HCT116 (cell line): ENCODE data around the gene MAP3K5. TPM values are rescaled to one million over a fixed set of nuclear protein-coding genes. Genes with fewer than 3 reads are reported as not detected.

ENCODE experiments used
- ATAC-seq: fragments of 200-7000 bp; cut with Tn5 transposase; 2 replicates; pipeline ENCODE4 v1.9.1; 2020; ENCODE audit warnings: mild to moderate bottlenecking, moderate library complexity
- BruUV-seq: library from RNA; stranded (reverse); fragments of 400-500 nt; replicated peaks from 2 replicates; lab custom pipeline; 2021; lab: Mats Ljungman, UMichigan
- CTCF ChIA-PET: fragments of 300-600 bp; sonication (Branson Sonifier 250); formaldehyde crosslinking; loops from one replicate; lab custom pipeline; 2021; ENCODE audit warnings: antibody characterized with exemption; lab: Charles Lee
- POLR2A ChIA-PET: fragments of 300-600, 350-600 bp; sonication (Branson Sonifier 250); formaldehyde crosslinking; loops from one replicate; lab custom pipeline; 2021; ENCODE audit warnings: antibody characterized with exemption; lab: Charles Lee
- RAD21 ChIA-PET, 2 experiments: fragments of 300-600 bp; sonication (Branson Sonifier 250); formaldehyde crosslinking; loops; one replicate each; lab custom pipeline; 2023; ENCODE audit warnings: low total read pairs in 2 of 2; ENCODE audit not compliant: uncharacterized antibody in 2 of 2, unreplicated experiment in 2 of 2, low non-redundant PET in 1 of 2; lab: Charles Lee
- DNase-seq: peaks from one replicate; pipeline ENCODE4 v3.0.0-alpha.2; 2010; ENCODE audit warnings: low read depth, low spot score
- H2AFZ ChIP-seq: fragments of 200-600 bp; shearing (Covaris generic), sonication (generic); 2 replicates; pipeline ENCODE4 v1.6.1; 2017; ENCODE audit warnings: low read depth, mixed run types, mixed read lengths, antibody characterized with exemption, low read length; ENCODE audit not compliant: poor library complexity, severe bottlenecking
- H3K27ac ChIP-seq: 2 replicates; pipeline ENCODE4 v1.5.1; 2012; ENCODE audit warnings: low read depth, low read length
- H3K27me3 ChIP-seq: fragments of 200-600 bp; sonication (generic); 2 replicates; pipeline ENCODE4 v1.6.1; 2016; ENCODE audit warnings: mixed run types, low read length, mixed read lengths; ENCODE audit not compliant: insufficient read depth
- H3K36me3 ChIP-seq, 2 experiments: fragments of 200-500 bp in 1 of 2; fragments of 200-600 bp in 1 of 2; sonication (Bioruptor generic) in 1 of 2; sonication (generic) in 1 of 2; 2 replicates each; pipeline versions ENCODE4 v1.5.1 to v1.6.1; 2014 to 2016; ENCODE audit warnings: low read length in 2 of 2, inconsistent platforms in 1 of 2, mixed read lengths in 1 of 2, mixed run types in 1 of 2; ENCODE audit not compliant: insufficient read depth in 2 of 2, control insufficient read depth in 1 of 2
- H3K4me1 ChIP-seq, 2 experiments: fragments of 200-600 bp in 1 of 2; sonication (generic) in 1 of 2; 2 replicates each; pipeline versions ENCODE4 v1.5.1 to v1.6.1; 2012 to 2017; ENCODE audit warnings: low read length in 2 of 2, inconsistent platforms in 1 of 2, mild to moderate bottlenecking in 1 of 2, mixed read lengths in 1 of 2, mixed run types in 1 of 2, moderate library complexity in 1 of 2; ENCODE audit not compliant: insufficient read depth in 2 of 2, control insufficient read depth in 1 of 2
- H3K4me2 ChIP-seq: fragments of 200-600 bp; sonication (generic); 2 replicates; pipeline ENCODE4 v1.6.1; 2017; ENCODE audit warnings: mixed run types, low read length, mixed read lengths
- H3K4me3 ChIP-seq, 2 experiments: fragments of 200-600 bp in 1 of 2; sonication (generic) in 1 of 2; replicated peaks in 1 of 2; 2 replicates each; pipeline ENCODE4 v1.5.1; 2011 to 2016; ENCODE audit warnings: low read length in 2 of 2, control low read depth in 1 of 2, low read depth in 1 of 2, mild to moderate bottlenecking in 1 of 2, mixed read lengths in 1 of 2, mixed run types in 1 of 2
- H3K79me2 ChIP-seq: fragments of 200-600 bp; sonication (generic); 2 replicates; pipeline ENCODE4 v1.6.1; 2017; ENCODE audit warnings: mild to moderate bottlenecking, mixed run types, low read length, moderate library complexity, mixed read lengths; ENCODE audit not compliant: insufficient read depth
- H3K9ac ChIP-seq: fragments of 200-600 bp; sonication (generic); 2 replicates; pipeline ENCODE4 v1.6.1; 2016; ENCODE audit warnings: low read length, mixed read lengths
- H3K9me2 ChIP-seq: fragments of 200-600 bp; sonication (generic), shearing (Covaris generic); 2 replicates; pipeline ENCODE4 v1.6.1; 2017; ENCODE audit warnings: mixed run types, mild to moderate bottlenecking, moderate library complexity; ENCODE audit not compliant: insufficient read depth
- H3K9me3 ChIP-seq, 2 experiments: fragments of 200-500 bp in 1 of 2; fragments of 200-600 bp in 1 of 2; sonication (Bioruptor generic) in 1 of 2; sonication (generic) in 1 of 2; 2 replicates each; pipeline ENCODE4 v1.6.1; 2014 to 2017; ENCODE audit warnings: low read length in 2 of 2, mixed read lengths in 2 of 2, inconsistent platforms in 1 of 2, low read depth in 1 of 2, mild to moderate bottlenecking in 1 of 2, mixed run types in 1 of 2, moderate library complexity in 1 of 2; ENCODE audit not compliant: control insufficient read depth in 1 of 2, insufficient read depth in 1 of 2
- H4K20me1 ChIP-seq: fragments of 200-600 bp; sonication (generic), shearing (Covaris generic); 2 replicates; pipeline ENCODE4 v1.6.1; 2017; ENCODE audit warnings: mixed run types, mild to moderate bottlenecking, moderate library complexity; ENCODE audit not compliant: insufficient read depth
- ATF3 ChIP-seq: IDR thresholded peaks from 2 replicates; pipeline ENCODE4 v1.6.1; 2012
- CEBPB ChIP-seq: IDR thresholded peaks from 2 replicates; pipeline ENCODE4 v1.6.1; 2012; ENCODE audit warnings: low read depth
- EGR1 ChIP-seq: IDR thresholded peaks from 2 replicates; pipeline ENCODE4 v1.6.1; 2012; ENCODE audit warnings: low read depth
- ELF1 ChIP-seq: IDR thresholded peaks from 2 replicates; pipeline ENCODE4 v1.6.1; 2012; ENCODE audit warnings: low read depth, borderline replicate concordance
- EZH2phosphoT487 ChIP-seq: fragments of 200-600 bp; IDR thresholded peaks from 2 replicates; pipeline ENCODE4 v1.6.1; 2018; ENCODE audit warnings: antibody characterized with exemption, borderline replicate concordance
- REST ChIP-seq: IDR thresholded peaks from 2 replicates; pipeline ENCODE4 v1.6.1; 2012; ENCODE audit warnings: low read depth
- SIN3A ChIP-seq: IDR thresholded peaks from 2 replicates; pipeline ENCODE4 v1.6.1; 2012; ENCODE audit warnings: low read depth
- SRF ChIP-seq: IDR thresholded peaks from 2 replicates; pipeline ENCODE4 v1.6.1; 2012; ENCODE audit warnings: low read depth
- TCF7L2 ChIP-seq: IDR thresholded peaks from 2 replicates; pipeline ENCODE4 v1.7.0; 2011; ENCODE audit warnings: borderline replicate concordance, inconsistent platforms; ENCODE audit not compliant: insufficient read depth, insufficient read length; ENCODE audit errors: extremely low read depth
- YY1 ChIP-seq: IDR thresholded peaks from 2 replicates; pipeline ENCODE4 v1.6.1; 2011; ENCODE audit warnings: low read length, low read depth, moderate library complexity, mild to moderate bottlenecking; ENCODE audit not compliant: insufficient replicate concordance; ENCODE audit errors: extremely low read depth
- ZBTB33 ChIP-seq: IDR thresholded peaks from 2 replicates; pipeline ENCODE4 v1.6.1; 2011; ENCODE audit warnings: mild to moderate bottlenecking, low read length, moderate library complexity; ENCODE audit not compliant: insufficient replicate concordance; ENCODE audit errors: extremely low read depth
- ZNF274 ChIP-seq: fragments of 200-500 bp; sonication (Bioruptor generic); IDR thresholded peaks from 2 replicates; pipeline ENCODE4 v1.6.1; 2014; ENCODE audit warnings: mild to moderate bottlenecking, low read depth, low read length, inconsistent platforms
- intact Hi-C: fragments of 100-400 bp; cut with micrococcal nuclease; formaldehyde crosslinking; loops from 2 replicates; pipeline ENCODE4 v1.10.0; 2022
- total RNA-seq: library from RNA; stranded (reverse); gene quantifications from one replicate; pipeline ENCODE4 v1.2.1, GENCODE V29; 2021; ENCODE audit not compliant: unreplicated experiment
- TF ChIP-seq, protein P1 (sequence below): IDR thresholded peaks from 2 replicates; pipeline ENCODE4 v1.6.1; 2012

MAP3K5 gene
- total RNA-seq, 1 experiment from 2014 or later = 11.8 TPM

- intact Hi-C loops = no loop called here
- POLR2A ChIA-PET = no interaction called here
Measured at GRCh38 chr6:136763716-136764516, 28.4 kb downstream of the MAP3K5 start.

GRCh38 chr6:136763255-136763654 lies 29.0 kb downstream of the MAP3K5 start:
- Histone ChIP-seq H3K27ac (no peak overlapping the region), H3K27me3 (no peaks in the 10 kb centered on the region), H4K20me1 (no peaks in the 10 kb centered on the region; the same call in 1 of the 2 replicates), H3K9ac (no peak overlapping the region), H2AFZ (no peak overlapping the region), H3K9me2 (no peaks in the 10 kb centered on the region), H3K79me2 (peaks cover 15% of the 10 kb centered on the region), H3K4me2 (no peak overlapping the region), H3K36me3 (no peaks in the 10 kb centered on the region), H3K4me3 (no peak overlapping the region), H3K9me3 (no peaks in the 10 kb centered on the region), H3K4me1 (no peaks in the 10 kb centered on the region)
- ATAC-seq = no peak
- RAD21 ChIA-PET = no interaction called here
- BruUV-seq = no TSS peak
- intact Hi-C loops = no loop called here
- DNase-seq = no peak
- CTCF ChIA-PET = no interaction called here
- POLR2A ChIA-PET = no interaction called here
- no peak for TF ChIP-seq SIN3A
- no peak for TF ChIP-seq SRF
- no peak for TF ChIP-seq ZBTB33
- TF ChIP-seq EGR1 = no peak
- TF ChIP-seq YY1 = no peak
- TF ChIP-seq EZH2phosphoT487 = no peak
- no peak for TF ChIP-seq ATF3
- no peak for TF ChIP-seq REST
- TF ChIP-seq ELF1 = no peak
- no peak for TF ChIP-seq ZNF274

More at GRCh38 chr6:136763716-136764516, 28.4 kb downstream of the MAP3K5 start:
- ChIA-PET RAD21 (no interaction called here), CTCF (no interaction called here)
- DNase-seq (no peak), ATAC-seq (no peak; the same call in 1 of the 2 replicates)
- Histone ChIP-seq H3K36me3 (no peaks in the 10 kb centered on the region), H3K9me2 (no peaks in the 10 kb centered on the region), H3K4me3 (no peak overlapping the region), H4K20me1 (no peaks in the 10 kb centered on the region; the same call in 1 of the 2 replicates), H3K4me2 (no peak overlapping the region), H3K27me3 (no peaks in the 10 kb centered on the region), H3K4me1 (no peaks in the 10 kb centered on the region), H3K9ac (no peak overlapping the region), H3K9me3 (no peaks in the 10 kb centered on the region), H2AFZ (no peak overlapping the region), H3K27ac (no peak overlapping the region), H3K79me2 (peaks cover 18% of the 10 kb centered on the region)
- TF ChIP-seq, protein P1, sequence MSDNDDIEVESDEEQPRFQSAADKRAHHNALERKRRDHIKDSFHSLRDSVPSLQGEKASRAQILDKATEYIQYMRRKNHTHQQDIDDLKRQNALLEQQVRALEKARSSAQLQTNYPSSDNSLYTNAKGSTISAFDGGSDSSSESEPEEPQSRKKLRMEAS = no peak
- TF ChIP-seq YY1 (no peak), TCF7L2 (no peak), ELF1 (no peak), CEBPB (no peak)
- BruUV-seq = no TSS peak
